PFSK-1 (cell line): Measurements from ENCODE around the gene GAL3ST2.

Experiments used
- FOXP2 ChIP-seq: optimal IDR thresholded peaks from 2 replicates; pipeline ENCODE3; 2011; ENCODE audit warnings: borderline replicate concordance, control low read depth, inconsistent platforms; ENCODE audit not compliant: insufficient read depth; ENCODE audit errors: extremely low read length, extremely low read depth
- POLR2AphosphoS5 ChIP-seq: IDR thresholded peaks from 2 replicates; pipeline ENCODE4 v1.6.1; 2012; ENCODE audit warnings: low read depth, mild to moderate bottlenecking, control low read depth, low read length, moderate library complexity
- REST ChIP-seq, 2 experiments: IDR thresholded peaks; 2 replicates each; pipeline versions ENCODE4 v1.6.1 to v1.8.0; 2011 to 2012; ENCODE audit warnings: low read depth in 2 of 2, low read length in 2 of 2, control low read depth in 1 of 2, inconsistent platforms in 1 of 2, mild to moderate bottlenecking in 1 of 2, moderate library complexity in 1 of 2; ENCODE audit not compliant: insufficient read depth in 1 of 2
- SIN3A ChIP-seq: IDR thresholded peaks from 2 replicates; pipeline ENCODE4 v1.6.1; 2012; ENCODE audit warnings: mild to moderate bottlenecking, low read length, moderate library complexity, borderline replicate concordance; ENCODE audit not compliant: insufficient read depth
- TAF1 ChIP-seq: IDR thresholded peaks from 2 replicates; pipeline ENCODE4 v1.6.1; 2012; ENCODE audit warnings: low read length, control low read depth, borderline replicate concordance; ENCODE audit not compliant: insufficient read depth

Gene GAL3ST2

GRCh38 chr2:241801611-241802420, 25.2 kb downstream of the GAL3ST2 start:
- TF ChIP-seq FOXP2: no peak
- TF ChIP-seq SIN3A: no peak
- TF ChIP-seq REST (IDR thresholded peaks at IDR 0.05; ENCODE audit: insufficient read depth in 1 of 2, low read depth in 2 of 2, low read length in 2 of 2): no peak
- no peak for TF ChIP-seq TAF1
- TF ChIP-seq POLR2AphosphoS5: no peak

GRCh38 chr2:241802421-241803318, 26.0 kb downstream of the GAL3ST2 start:
- TF ChIP-seq POLR2AphosphoS5 (no peak), SIN3A (no peak), REST (IDR thresholded peaks at IDR 0.05; ENCODE audit: insufficient read depth in 1 of 2, low read depth in 2 of 2, low read length in 2 of 2) (no peak), TAF1 (no peak), FOXP2 (no peak)

- TF ChIP-seq REST (IDR thresholded peaks at IDR 0.05; ENCODE audit: insufficient read depth in 1 of 2, low read depth in 2 of 2, low read length in 2 of 2) (no peak), POLR2AphosphoS5 (no peak), FOXP2 (no peak), SIN3A (no peak), TAF1 (no peak)
Measured at GRCh38 chr2:241803387-241804325, 27.0 kb downstream of the GAL3ST2 start.

- TF ChIP-seq FOXP2: no peak
- no peak for TF ChIP-seq SIN3A
- TF ChIP-seq TAF1: no peak
- TF ChIP-seq REST (IDR thresholded peaks at IDR 0.05; ENCODE audit: insufficient read depth in 1 of 2, low read depth in 2 of 2, low read length in 2 of 2): no peak
- TF ChIP-seq POLR2AphosphoS5: no peak
Measured at GRCh38 chr2:241804326-241805229, 28.0 kb downstream of the GAL3ST2 start.
